HG02852 (cell line): ENCODE results near the gene TPM2.

Experiments used
- ATAC-seq: cut with Tn5 transposase; IDR thresholded peaks from one replicate; pipeline ENCODE4 v1.9.1; 2021; ENCODE audit warnings: mild to moderate bottlenecking, moderate library complexity; ENCODE audit not compliant: unreplicated experiment

Gene TPM2

GRCh38 chr9:35679091-35679490, 10.6 kb downstream of the TPM2 start:
- no peak for ATAC-seq

- ATAC-seq, result no peak
These were observed 13.9 kb downstream of the TPM2 start for GRCh38 chr9:35675732-35676392.

- ATAC-seq, result no peak
These were observed 14.5 kb downstream of the TPM2 start for GRCh38 chr9:35675204-35675603.

GRCh38 chr9:35674025-35674361, 15.7 kb downstream of the TPM2 start:
- ATAC-seq, result no peak

- no peak for ATAC-seq
These were observed 16.3 kb downstream of the TPM2 start, which contains the start of gene CA9 for GRCh38 chr9:35673132-35674024. CA9 (plus strand) TSS chr9:35673928; CDS start chr9:35673960, 32 bp downstream.

- ATAC-seq, result no peak
These were observed 20.2 kb downstream of the TPM2 start for GRCh38 chr9:35669331-35670145.

- no peak for ATAC-seq
These were observed 21.8 kb downstream of the TPM2 start for GRCh38 chr9:35667939-35668338.

- no peak for ATAC-seq
These were observed 23.2 kb downstream of the TPM2 start for GRCh38 chr9:35666549-35666948.

- ATAC-seq, result no peak
These were observed 23.7 kb downstream of the TPM2 start for GRCh38 chr9:35666045-35666444.

GRCh38 chr9:35665471-35665818, 24.3 kb downstream of the TPM2 start:
- no peak for ATAC-seq

GRCh38 chr9:35664531-35665470, 24.9 kb downstream of the TPM2 start, which contains the start of gene ARHGEF39:
ARHGEF39 (minus strand) TSS chr9:35665195; CDS start chr9:35665169, 26 bp downstream.
- peak; percentile 81 for ATAC-seq

GRCh38 chr9:35662437-35662836, 27.3 kb downstream of the TPM2 start:
- ATAC-seq, result no peak

GRCh38 chr9:35661756-35662350, 27.9 kb downstream of the TPM2 start:
- ATAC-seq, result no peak

- no peak for ATAC-seq
These were observed 28.7 kb downstream of the TPM2 start for GRCh38 chr9:35660966-35661415.

- no peak for ATAC-seq
These were observed 30.4 kb downstream of the TPM2 start for GRCh38 chr9:35659340-35659739.

GRCh38 chr9:35658968-35659220, 30.8 kb downstream of the TPM2 start:
- ATAC-seq, result peak; percentile 4

GRCh38 chr9:35658137-35658967, 31.4 kb downstream of the TPM2 start, which contains the start of gene CCDC107:
CCDC107 (plus strand) TSS chr9:35658292; CDS start chr9:35658380, 88 bp downstream.
- peak; percentile 67 for ATAC-seq

- ATAC-seq, result peak; percentile 84
These were observed 32.1 kb downstream of the TPM2 start, which contains the start of gene RMRP for GRCh38 chr9:35657546-35658136. RMRP (minus strand) TSS chr9:35658019.
